Activated naive CD4-positive, alpha-beta T cell treated with anti-CD3 and anti-CD28 coated beads, Interleukin-2, amount 10 ng/mL, durations not matched to agents 7 days and 5 days (primary cell): Measurements from ENCODE around the gene SMG9.

Experiments used
- CTCF ChIA-PET: fragments of 350-600 bp; sonication (Branson Sonifier 250); formaldehyde crosslinking; loops from one replicate; lab custom pipeline; 2021; ENCODE audit warnings: antibody characterized with exemption; lab: Charles Lee
- DNase-seq: peaks from one replicate; pipeline ENCODE4 v3.0.0-alpha.2; 2020
- H3K27ac Mint-ChIP-seq: one replicate; pipeline ENCODE4 v1.8.0; 2021; ENCODE audit warnings: mild to moderate bottlenecking, moderate library complexity, mixed read lengths
- H3K27me3 Mint-ChIP-seq: one replicate; pipeline ENCODE4 v1.8.0; 2021; ENCODE audit warnings: mild to moderate bottlenecking, mixed read lengths
- H3K36me3 Mint-ChIP-seq: one replicate; pipeline ENCODE4 v1.8.0; 2021; ENCODE audit warnings: mixed read lengths
- H3K4me1 Mint-ChIP-seq: one replicate; pipeline ENCODE4 v1.8.0; 2021; ENCODE audit warnings: mixed read lengths
- H3K4me3 Mint-ChIP-seq: one replicate; pipeline ENCODE4 v1.8.0; 2021; ENCODE audit warnings: mild to moderate bottlenecking, moderate library complexity, mixed read lengths
- H3K9me3 Mint-ChIP-seq: one replicate; pipeline ENCODE4 v1.8.0; 2021; ENCODE audit warnings: mixed read lengths

Gene SMG9

DNA sequence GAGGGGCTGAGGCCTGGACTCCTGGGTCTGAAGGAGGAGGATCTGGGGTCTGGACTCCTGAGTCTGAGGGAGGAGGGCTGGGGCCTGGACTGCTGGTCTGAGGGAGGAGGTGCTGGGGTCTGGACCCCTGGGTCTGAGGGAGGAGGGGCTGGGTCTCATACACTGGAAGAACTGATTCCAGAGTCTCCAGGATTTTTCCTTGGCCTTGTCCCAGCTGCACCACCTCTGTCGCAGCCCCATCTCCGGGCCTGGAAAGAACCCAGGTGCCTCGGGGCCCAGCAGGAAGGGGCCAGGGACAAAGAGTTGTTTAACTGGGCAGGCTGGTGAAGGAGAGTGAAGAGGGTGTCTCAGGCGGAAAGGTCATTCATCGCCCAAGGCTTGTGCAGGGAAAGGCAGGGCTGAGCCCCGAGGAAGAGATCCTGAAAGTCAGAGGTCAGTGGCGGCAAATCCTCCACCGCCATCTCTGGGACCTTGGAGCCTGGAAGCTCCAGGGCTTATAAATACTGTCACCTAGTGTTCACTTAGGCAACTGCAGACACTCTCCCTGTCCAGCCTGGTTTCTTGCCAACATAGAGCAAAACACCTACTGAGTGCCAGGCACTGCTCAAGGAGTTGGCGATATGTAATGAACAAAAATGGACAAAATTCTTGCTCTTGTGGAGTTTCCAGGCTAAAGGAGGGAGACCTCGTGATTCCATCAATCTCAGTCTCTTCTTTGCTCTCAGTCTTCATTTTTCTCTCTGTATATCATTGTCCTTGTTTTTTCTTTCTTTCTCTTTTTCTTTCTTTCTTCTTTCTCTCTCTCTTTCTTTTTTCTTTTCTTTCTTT is 30.4 kb upstream of the SMG9 start:
- peak overlapping the region; percentile 89 for H3K27ac Mint-ChIP-seq
- H3K36me3 Mint-ChIP-seq, result no peaks in the 10 kb centered on the region
- H3K4me3 Mint-ChIP-seq, result peak overlapping the region; percentile 2
- peak; percentile 65 for DNase-seq
- no peaks in the 10 kb centered on the region for H3K9me3 Mint-ChIP-seq
- H3K4me1 Mint-ChIP-seq, result peaks cover 47% of the 10 kb centered on the region
- CTCF ChIA-PET, result interaction anchor here (0.6 to 11.0 kb wide), 9 partner anchors 9 to 191 kb away, joined by 3 to 162 read pairs (median 4); no protein-coding TSS in a partner anchor
- peaks cover 6% of the 10 kb centered on the region for H3K27me3 Mint-ChIP-seq

DNA sequence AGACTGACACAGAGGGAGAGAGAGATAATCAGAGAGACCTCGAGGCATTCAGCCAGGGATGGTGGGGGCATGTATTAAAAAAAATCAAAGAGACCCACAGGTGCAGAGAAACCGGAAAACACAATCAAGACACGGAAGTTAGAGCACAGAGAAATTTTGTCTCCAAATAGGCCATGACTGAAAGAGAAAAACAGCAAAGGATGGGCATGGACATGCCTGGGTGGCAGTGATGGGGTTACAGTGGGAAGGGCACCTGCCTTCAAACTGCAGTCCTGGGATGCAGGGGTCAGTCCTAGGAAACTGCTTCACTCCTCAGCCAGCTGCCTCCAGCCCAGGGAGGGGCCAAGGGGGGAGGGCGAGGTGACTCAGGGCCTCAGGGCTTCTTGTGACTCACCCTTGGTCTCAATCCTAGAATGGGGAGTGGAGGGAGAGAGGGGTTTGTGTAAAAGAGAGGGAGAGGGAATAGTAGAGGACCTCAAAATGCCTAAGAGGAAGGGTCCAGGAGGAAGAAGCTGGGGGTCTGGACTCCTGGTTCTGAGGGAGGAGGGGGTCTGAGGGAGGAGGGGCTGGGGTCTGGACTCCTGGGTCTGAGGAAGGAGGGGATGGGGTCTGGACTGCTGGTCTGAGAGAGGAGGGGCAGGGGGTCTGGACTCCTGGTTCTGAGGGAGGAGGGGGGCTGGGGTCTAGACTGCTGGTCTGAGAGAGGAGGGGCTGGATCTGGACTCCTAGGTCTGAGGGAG is 29.6 kb upstream of the SMG9 start:
- Mint-ChIP-seq H3K9me3 (no peaks in the 10 kb centered on the region), H3K27me3 (no peaks in the 10 kb centered on the region), H3K4me1 (peaks cover 54% of the 10 kb centered on the region), H3K27ac (peak overlapping the region; percentile 89), H3K36me3 (no peaks in the 10 kb centered on the region), H3K4me3 (peak overlapping the region; percentile 37)
- CTCF ChIA-PET, result interaction anchor here (0.6 to 11.0 kb wide), 8 partner anchors 10 to 190 kb away, joined by 3 to 162 read pairs (median 4); no protein-coding TSS in a partner anchor
- peak; percentile 65 for DNase-seq

DNA sequence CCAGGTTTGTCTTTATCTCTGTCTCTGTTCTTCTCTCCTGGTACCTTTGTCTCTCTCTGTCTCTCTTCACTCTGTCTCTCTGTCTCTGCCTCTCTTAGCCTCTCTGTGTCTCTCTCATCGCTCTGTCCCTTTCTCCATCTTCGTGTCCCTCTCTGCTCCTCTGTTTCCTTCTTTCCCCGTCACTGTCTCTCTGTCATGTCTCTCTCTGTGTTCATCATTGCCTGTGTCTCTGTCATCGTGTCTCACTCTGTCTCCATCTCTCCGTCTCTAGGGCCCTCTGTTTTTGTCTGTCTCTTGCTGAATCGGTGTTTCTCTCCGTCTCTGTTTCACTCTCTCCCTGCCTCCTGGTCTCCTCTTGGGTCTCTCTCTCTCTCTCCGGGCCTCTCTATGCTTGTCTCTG is 28.9 kb upstream of the SMG9 start:
- peak overlapping the region; percentile 89 for H3K27ac Mint-ChIP-seq
- CTCF ChIA-PET, result interaction anchor here (11.0 kb wide), 1 partner anchor 18 kb away, joined by 162 read pairs; no protein-coding TSS in a partner anchor
- no peaks in the 10 kb centered on the region for H3K9me3 Mint-ChIP-seq

DNA sequence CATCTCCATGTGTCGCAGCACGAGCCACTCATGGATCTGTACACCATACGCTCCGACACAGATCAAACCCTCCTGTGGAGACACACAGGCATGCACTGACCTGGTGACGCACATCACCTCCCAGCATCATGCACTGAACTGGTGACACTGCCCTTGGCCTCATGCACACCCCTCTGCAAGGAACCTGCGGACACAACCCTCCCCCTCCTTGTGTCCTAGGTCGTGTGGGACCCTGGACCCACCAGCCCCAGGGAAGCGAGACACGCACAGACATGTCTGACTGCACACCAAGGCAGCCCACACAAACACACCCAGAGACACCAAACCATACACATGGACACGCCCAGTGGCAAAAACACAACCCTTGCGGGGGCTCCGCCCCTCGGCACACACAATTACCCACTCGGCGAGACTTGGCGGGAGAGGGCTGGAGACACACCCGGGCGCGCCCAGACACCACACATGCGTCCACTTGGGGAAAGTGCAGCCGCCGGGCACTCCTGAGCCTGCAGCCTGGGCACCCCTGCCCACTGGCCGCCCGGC is 28.0 kb upstream of the SMG9 start:
- peaks cover 2% of the 10 kb centered on the region for H3K36me3 Mint-ChIP-seq
- peaks cover 70% of the 10 kb centered on the region for H3K4me1 Mint-ChIP-seq
- CTCF ChIA-PET, result interaction anchor here (11.0 kb wide), 1 partner anchor 17 kb away, joined by 162 read pairs; no protein-coding TSS in a partner anchor
- H3K9me3 Mint-ChIP-seq, result no peaks in the 10 kb centered on the region
- peak overlapping the region; percentile 63 for H3K27ac Mint-ChIP-seq
- DNase-seq, result peak; percentile 32
- no peak overlapping the region for H3K4me3 Mint-ChIP-seq
- H3K27me3 Mint-ChIP-seq, result no peaks in the 10 kb centered on the region

More for the DNA sequence above, 28.9 kb upstream of the SMG9 start:
- Mint-ChIP-seq H3K27me3 (no peaks in the 10 kb centered on the region), H3K4me1 (peaks cover 61% of the 10 kb centered on the region), H3K36me3 (no peaks in the 10 kb centered on the region), H3K4me3 (peak overlapping the region; percentile 19)
- no peak for DNase-seq

DNA sequence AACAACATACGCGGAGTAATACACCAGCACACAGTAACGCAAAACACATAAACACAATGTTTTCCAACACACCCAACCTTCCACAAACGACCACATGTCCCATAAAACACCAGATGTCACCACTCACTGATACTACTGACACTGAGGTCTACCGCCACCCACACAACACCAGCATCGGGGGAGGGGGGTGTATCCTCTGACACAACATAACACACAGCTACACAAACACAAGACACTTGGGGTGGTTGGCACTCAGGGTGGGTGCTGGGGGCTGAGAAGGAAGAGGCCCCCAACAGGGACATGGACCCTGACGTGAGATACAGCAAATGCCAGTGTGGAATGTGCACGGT is 27.5 kb upstream of the SMG9 start:
- no peak for DNase-seq
- peaks cover 3% of the 10 kb centered on the region for H3K36me3 Mint-ChIP-seq
- peak overlapping the region; percentile 13 for H3K27ac Mint-ChIP-seq
- no peaks in the 10 kb centered on the region for H3K9me3 Mint-ChIP-seq
- CTCF ChIA-PET, result interaction anchor here (1.3 to 11.0 kb wide), 3 partner anchors 17 to 188 kb away, joined by 4 to 162 read pairs (median 4); no protein-coding TSS in a partner anchor
- peaks cover 74% of the 10 kb centered on the region for H3K4me1 Mint-ChIP-seq
- no peaks in the 10 kb centered on the region for H3K27me3 Mint-ChIP-seq
- H3K4me3 Mint-ChIP-seq, result no peak overlapping the region

DNA sequence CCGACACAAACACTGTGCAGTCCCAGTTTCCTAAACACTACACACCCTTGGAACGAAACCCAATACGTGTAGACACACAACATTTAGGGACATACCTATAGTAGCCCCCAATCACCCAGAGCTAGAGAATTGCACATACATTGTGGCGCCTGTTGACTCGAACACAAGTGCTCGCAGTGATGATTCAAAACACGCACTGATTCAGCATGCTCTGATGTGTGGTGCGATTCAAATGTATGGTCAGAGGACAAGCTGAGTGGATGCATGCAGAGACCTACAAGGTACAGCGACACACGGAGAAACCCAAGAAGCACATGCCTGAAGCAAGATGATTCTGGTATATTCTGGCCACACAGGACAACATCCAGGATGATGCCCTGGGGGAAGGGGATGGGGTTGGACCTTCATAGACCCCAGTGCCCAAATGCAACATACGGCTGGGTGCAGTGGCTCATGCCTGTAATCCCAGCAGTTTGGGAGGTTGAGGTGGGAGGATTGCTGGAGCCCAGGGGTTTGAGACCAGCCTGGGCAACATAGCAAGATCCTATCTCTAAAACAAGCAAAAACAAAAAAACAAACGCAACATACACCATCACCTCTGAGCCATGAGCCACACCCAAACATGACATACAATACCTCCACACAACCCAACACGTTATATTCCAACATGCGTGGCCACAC is 27.0 kb upstream of the SMG9 start:
- no peaks in the 10 kb centered on the region for H3K27me3 Mint-ChIP-seq
- DNase-seq, result no peak
- H3K27ac Mint-ChIP-seq, result peak overlapping the region; percentile 83
- peaks cover 80% of the 10 kb centered on the region for H3K4me1 Mint-ChIP-seq
- peaks cover 7% of the 10 kb centered on the region for H3K36me3 Mint-ChIP-seq
- CTCF ChIA-PET, result interaction anchor here (1.3 to 11.0 kb wide), 5 partner anchors 16 to 187 kb away, joined by 4 to 162 read pairs (median 4); no protein-coding TSS in a partner anchor
- H3K9me3 Mint-ChIP-seq, result no peaks in the 10 kb centered on the region
- H3K4me3 Mint-ChIP-seq, result peak overlapping the region; percentile 80

DNA sequence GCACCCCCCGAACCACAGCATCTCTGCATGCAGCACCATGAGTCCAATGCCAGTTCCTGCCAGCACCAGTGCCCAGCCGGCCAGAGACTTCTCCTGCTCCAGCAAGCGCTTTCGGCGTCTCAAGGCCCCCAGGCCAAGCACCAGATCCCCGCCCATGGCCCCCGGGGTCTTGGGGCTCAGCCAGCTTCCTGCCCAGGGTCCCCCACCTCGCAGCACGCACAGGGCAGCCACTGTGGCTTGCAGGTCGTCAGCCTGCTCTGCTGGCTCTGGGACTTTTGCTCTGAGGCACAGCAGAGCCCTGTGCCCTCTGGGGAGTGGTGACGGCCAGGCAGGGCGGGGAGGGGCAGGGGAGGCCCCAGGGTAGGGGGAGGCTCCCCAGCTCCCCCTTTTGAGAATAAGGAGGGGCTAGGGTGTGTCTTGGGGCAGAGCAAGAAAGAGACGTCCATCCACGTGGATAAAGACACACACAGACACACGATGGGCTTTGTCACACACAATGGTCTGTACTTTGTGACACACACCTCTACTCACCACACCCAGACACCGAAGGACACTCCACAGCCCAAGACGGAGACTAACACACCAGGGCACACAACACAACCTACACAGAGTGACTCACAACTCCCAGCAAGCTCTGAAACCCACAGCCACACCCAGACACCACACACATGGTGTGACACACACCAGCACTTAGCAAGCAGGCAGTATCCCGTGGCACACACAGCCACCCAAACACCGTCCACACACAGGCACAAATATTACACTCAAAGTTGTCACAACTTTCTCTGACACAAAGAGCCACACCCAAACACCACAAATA is 26.2 kb upstream of the SMG9 start, which contains the start of gene KCNN4:
Gene KCNN4 (minus strand): TSS at position 268 of the 820 bp plus-strand sequence. CDS start 112 bp downstream, at position 156.
- Mint-ChIP-seq H3K27me3 (no peaks in the 10 kb centered on the region), H3K27ac (peak within 1 kb of the TSS; percentile 83), H3K4me3 (peak within 1 kb of the TSS; percentile 80), H3K9me3 (no peaks in the 10 kb centered on the region), H3K4me1 (peaks cover 88% of the 10 kb centered on the region), H3K36me3 (peaks cover 11% of the 10 kb centered on the region)
- peak; percentile 77 for DNase-seq
- CTCF ChIA-PET, result interaction anchor here (1.3 to 11.0 kb wide), 7 partner anchors 11 to 186 kb away, joined by 3 to 162 read pairs (median 4); no protein-coding TSS in a partner anchor

DNA sequence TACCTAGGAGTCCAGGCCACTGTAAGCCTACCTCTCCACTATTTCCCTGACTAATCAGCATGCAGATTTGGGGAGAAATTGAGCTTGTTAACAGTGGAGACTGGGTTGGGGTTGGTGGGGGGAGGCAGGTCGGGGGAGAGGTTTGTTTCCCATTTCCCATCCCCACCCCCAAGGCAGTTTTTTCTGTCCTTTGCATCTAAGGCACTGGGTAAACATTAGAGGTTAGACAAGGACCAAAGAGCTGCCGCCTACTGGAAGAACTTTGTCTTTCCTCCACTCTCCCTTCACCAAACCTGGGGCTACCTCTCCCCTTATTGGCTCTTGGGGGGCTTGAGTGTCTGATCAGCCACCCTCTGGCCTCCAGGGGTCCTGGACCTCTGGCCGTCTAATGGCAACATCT is 25.1 kb upstream of the SMG9 start:
- CTCF ChIA-PET, result interaction anchor here (0.6 to 11.0 kb wide), 8 partner anchors 10 to 185 kb away, joined by 3 to 162 read pairs (median 6); no protein-coding TSS in a partner anchor
- no peaks in the 10 kb centered on the region for H3K9me3 Mint-ChIP-seq

DNA sequence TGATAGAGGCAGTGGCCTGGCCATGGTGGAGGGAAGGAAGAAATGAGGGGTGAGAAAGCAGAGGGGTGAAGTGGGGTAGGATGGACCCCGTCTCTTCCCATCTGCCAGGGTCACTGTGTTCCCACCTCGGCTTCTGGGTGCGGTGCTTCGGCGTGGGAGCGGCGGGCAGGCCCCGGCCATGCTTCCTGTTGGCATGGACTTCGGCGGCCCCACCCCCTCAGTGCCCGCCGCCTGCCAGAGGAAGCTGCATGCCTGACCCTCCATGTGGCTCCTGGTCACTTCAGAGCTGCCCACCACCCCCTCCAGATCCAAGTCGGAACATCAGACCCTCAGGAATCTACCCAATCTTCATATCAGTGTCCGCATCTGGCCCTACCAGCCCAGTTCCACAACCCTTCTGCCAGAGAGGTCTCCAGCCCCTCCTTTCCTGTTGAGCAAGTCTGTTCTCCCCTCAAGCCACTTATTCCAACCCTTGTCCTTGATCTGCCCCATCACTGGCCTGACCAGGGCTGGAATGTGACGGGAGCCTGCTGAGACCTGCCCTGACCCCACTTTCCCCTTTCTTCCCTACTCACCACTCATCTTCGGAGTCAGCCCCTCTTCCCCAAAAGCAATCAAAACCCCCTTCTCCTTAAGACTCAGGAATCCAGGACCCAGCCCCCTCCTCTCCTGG is 24.5 kb upstream of the SMG9 start:
- H3K36me3 Mint-ChIP-seq, result peaks cover 17% of the 10 kb centered on the region
- peak overlapping the region; percentile 80 for H3K4me3 Mint-ChIP-seq
- CTCF ChIA-PET, result interaction anchor here (0.9 to 11.0 kb wide), 7 partner anchors 9 to 111 kb away, joined by 3 to 162 read pairs (median 7); no protein-coding TSS in a partner anchor
- peaks cover 83% of the 10 kb centered on the region for H3K4me1 Mint-ChIP-seq
- peak overlapping the region; percentile 91 for H3K27ac Mint-ChIP-seq
- H3K27me3 Mint-ChIP-seq, result no peaks in the 10 kb centered on the region
- no peak for DNase-seq
- H3K9me3 Mint-ChIP-seq, result no peaks in the 10 kb centered on the region

More for the DNA sequence above, 25.1 kb upstream of the SMG9 start:
- Mint-ChIP-seq H3K4me3 (peak overlapping the region; percentile 80), H3K27ac (peak overlapping the region; percentile 75), H3K27me3 (no peaks in the 10 kb centered on the region), H3K36me3 (peaks cover 17% of the 10 kb centered on the region), H3K4me1 (peaks cover 89% of the 10 kb centered on the region)
- peak; percentile 37 for DNase-seq

DNA sequence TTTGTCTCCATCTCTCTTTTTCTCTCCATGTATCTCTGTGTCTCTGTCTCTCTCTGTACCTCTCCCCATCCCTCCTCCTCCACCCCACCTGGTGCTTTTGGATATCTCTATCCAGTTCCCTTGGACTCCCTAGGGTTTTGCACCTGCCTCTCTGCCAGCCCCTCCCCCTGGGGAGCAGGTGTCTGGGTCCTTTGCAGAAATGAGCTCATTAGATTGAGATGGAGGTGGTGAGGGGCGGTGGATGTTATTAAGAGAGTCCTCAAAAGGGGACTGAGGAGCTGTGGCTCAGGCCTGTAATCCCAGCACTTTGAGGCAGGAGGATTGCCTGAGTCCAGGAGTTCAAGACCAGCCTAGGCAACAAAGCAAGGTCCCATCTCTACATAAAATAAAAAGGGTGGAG is 23.9 kb upstream of the SMG9 start:
- peaks cover 77% of the 10 kb centered on the region for H3K4me1 Mint-ChIP-seq
- peak overlapping the region; percentile 91 for H3K27ac Mint-ChIP-seq
- peak overlapping the region; percentile 80 for H3K4me3 Mint-ChIP-seq
- CTCF ChIA-PET, result interaction anchor here (2.0 to 11.0 kb wide), 4 partner anchors 13 to 110 kb away, joined by 7 to 162 read pairs (median 13); no protein-coding TSS in a partner anchor
- no peaks in the 10 kb centered on the region for H3K9me3 Mint-ChIP-seq
- DNase-seq, result no peak
- peaks cover 17% of the 10 kb centered on the region for H3K36me3 Mint-ChIP-seq
- no peaks in the 10 kb centered on the region for H3K27me3 Mint-ChIP-seq

DNA sequence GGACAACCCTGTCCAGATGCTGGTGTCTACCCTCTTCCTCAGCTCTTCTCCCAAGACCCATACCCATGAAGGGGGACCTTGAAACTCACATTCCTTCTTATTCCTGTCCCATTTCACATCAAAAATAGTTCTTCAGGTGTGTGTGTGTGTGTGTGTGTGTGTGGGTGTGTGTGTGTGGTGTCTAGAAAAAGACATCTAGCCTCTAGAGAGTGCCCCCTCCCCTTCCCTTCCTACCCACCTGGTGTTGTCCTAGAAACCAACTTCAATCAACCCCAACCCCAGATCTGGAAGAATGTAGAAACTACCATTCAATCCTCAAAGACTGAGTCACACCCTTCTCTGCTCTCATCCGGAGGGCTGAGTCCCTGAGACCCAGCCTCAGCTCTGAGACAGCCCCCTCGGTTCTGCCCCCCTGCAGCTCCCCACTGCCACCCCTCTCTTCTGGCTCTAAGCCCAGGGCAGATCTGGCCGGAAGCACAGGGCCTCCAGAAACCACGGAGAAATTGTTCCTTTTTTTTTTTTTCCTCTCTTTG is 22.5 kb upstream of the SMG9 start:
- peak; percentile 61 for DNase-seq
- CTCF ChIA-PET, result interaction anchor here (2.0 to 11.0 kb wide), 3 partner anchors 12 to 109 kb away, joined by 7 to 162 read pairs (median 9); no protein-coding TSS in a partner anchor
- Mint-ChIP-seq H3K4me3 (peak overlapping the region; percentile 80), H3K4me1 (peaks cover 64% of the 10 kb centered on the region), H3K27ac (peak overlapping the region; percentile 91), H3K27me3 (no peaks in the 10 kb centered on the region), H3K36me3 (peaks cover 25% of the 10 kb centered on the region), H3K9me3 (no peaks in the 10 kb centered on the region)

DNA sequence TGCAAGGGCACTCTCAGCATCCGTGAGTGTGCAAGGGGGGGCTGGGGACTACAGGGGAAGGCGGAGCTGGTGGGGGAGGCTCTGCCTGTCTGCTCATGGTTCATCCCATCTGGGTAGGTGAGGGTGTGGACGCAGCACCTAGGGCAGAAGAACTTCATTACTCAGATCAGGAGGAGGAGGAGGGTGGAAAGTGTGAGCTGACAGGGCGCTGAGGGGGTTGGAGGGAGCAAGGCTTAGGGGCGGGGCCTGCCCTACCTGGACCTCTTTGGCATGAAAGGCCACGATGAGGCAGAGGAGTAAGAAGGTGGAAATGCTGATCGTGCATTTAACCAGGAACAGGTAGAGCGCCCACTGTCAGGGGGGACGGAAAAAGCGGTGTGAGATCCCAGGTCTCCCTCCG is 21.5 kb upstream of the SMG9 start:
- peaks cover 25% of the 10 kb centered on the region for H3K36me3 Mint-ChIP-seq
- H3K27ac Mint-ChIP-seq, result peak overlapping the region; percentile 52
- peaks cover 54% of the 10 kb centered on the region for H3K4me1 Mint-ChIP-seq
- CTCF ChIA-PET, result interaction anchor here (11.0 kb wide), 1 partner anchor 11 kb away, joined by 162 read pairs; no protein-coding TSS in a partner anchor
- H3K27me3 Mint-ChIP-seq, result no peaks in the 10 kb centered on the region
- H3K9me3 Mint-ChIP-seq, result no peaks in the 10 kb centered on the region
- no peak overlapping the region for H3K4me3 Mint-ChIP-seq
- DNase-seq, result peak; percentile 34
